ENCODE data around the gene GABRA5.

Gene GABRA5

GRCh38 chr15:26928051-26928450 lies 61.2 kb downstream of the GABRA5 start:
- no peak for DNase-seq (ENCODE audit: low spot score)

GRCh38 chr15:26929588-26929987 lies 62.7 kb downstream of the GABRA5 start:
- DNase-seq (ENCODE audit: low spot score) = no peak

- no peak for DNase-seq (ENCODE audit: low spot score)
Measured at GRCh38 chr15:26934848-26935247, 68.0 kb downstream of the GABRA5 start.

GRCh38 chr15:26935322-26935721 lies 68.5 kb downstream of the GABRA5 start:
- DNase-seq (ENCODE audit: low spot score) = no peak

DNA sequence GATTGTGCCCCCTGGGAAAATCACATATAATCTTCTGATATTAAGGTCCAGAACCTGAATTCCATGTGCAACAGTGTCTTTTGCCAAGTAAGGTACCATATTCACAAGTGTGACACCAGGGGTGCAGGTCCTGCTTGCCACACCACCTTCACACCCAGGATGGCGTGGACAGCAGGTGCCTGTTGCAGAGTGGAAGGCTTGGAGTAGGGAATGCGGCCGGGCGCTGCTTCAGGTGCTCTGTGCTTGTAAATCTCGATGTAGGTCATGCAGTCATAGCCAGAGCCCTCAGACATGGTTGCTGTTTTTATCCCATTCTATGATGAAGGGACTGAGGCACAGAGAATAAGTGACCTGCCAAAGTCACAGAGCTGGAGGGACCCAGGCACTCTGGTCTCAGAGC lies 69.6 kb downstream of the GABRA5 start:
- no peak for DNase-seq (ENCODE audit: low spot score)

DNA sequence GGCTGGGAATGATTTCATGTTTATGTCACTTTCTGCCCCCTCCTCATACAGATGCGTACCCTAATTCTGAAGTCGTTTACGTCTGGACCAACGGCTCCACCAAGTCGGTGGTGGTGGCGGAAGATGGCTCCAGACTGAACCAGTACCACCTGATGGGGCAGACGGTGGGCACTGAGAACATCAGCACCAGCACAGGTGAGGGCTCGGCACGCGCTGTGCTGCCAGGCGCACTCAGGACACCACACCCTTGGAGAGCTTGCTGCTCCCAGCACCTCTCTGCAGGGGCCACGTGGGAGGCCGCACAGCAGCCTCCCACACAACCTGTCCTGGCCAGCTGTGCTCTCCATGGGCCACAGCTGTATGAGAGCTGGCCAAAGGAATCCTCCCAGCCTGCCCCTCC lies 70.3 kb downstream of the GABRA5 start:
- DNase-seq (ENCODE audit: low spot score) = no peak

DNA sequence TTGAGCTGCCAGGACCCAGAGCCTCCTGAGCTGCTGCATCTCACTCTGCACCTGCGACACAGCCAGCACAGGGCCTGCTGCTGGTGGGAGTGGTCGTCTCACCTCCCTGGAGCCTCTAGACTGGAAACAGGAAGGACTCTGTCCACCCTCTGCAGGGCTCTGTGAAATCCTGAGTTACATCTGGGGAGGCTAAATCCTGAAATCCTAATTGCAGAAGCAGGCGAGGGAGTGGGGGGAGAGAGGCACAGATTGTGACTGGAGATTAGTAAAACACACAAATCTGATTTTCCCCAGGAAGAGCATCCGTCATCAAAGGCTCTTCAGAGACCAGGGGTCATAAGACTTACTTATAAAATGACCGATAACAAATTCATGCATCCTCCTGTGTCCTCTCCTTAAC lies 72.5 kb downstream of the GABRA5 start:
- DNase-seq (ENCODE audit: low spot score) = no peak

GRCh38 chr15:26941489-26941888 lies 74.6 kb downstream of the GABRA5 start:
- DNase-seq (ENCODE audit: low spot score) = no peak

- DNase-seq (ENCODE audit: low spot score) = no peak
Measured at GRCh38 chr15:26943866-26944265, 77.0 kb downstream of the GABRA5 start.

DNA sequence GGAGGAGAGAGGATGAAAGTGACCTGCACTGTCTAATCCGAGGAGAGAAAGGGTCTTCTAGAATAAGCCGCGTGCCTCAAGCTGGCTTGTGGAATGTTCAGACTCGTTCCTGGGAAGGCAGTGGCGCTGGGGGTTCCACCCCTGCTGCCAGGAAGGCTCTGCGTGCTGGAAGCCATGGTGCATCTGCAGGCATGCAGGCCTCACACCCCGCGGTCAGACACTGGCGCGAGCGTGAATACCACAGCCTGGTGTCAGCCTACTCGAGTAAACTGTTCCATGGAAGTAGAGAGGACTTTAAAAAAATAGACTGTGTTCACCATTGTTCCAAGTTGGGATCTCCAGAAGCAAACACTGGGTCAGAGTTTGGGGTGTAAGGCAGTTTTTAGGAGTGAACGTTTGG lies 78.2 kb downstream of the GABRA5 start:
- no peak for DNase-seq (ENCODE audit: low spot score)

DNA sequence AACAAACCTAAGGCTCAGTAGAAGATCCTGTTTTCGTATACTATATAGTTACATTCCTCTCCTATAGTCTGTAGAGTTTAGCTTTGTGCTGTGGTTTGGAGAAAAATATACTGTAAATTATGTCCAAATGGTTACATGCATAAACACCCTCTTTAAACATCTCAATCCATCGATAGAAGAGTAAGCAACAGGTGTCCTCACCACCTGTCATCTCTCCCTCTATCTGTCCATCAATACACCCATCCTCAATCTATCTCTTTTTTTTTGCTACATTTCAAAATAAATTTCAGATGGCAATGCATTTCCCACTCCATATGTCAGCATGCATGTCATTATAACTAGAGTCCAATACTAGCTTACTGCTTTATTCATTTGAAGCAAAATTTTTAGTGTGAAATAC lies 83.1 kb downstream of the GABRA5 start:
- DNase-seq (ENCODE audit: low spot score) = no peak

DNA sequence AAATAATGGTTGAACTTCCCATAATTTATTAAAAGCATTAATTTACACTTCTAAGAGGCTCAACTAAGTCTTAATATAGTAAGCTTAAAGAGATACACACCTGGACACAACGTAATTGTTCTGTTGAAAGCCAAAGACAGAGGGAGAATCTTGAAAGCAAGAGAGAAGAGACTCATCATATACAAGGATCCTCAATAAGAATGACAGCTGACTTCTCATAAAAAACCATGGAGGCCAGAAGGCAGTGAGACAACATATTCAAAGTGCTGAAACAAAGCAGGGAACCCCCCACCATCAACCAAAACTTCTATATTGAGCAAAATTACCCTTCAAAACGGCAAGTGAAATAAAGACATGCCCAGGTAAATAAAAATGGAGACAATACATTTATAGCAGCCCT lies 87.5 kb downstream of the GABRA5 start:
- no peak for DNase-seq (ENCODE audit: low spot score)

GRCh38 chr15:26967719-26968269 lies 100.9 kb downstream of the GABRA5 start:
- DNase-seq (ENCODE audit: low spot score) = peak; percentile 74

GRCh38 chr15:26968806-26969205 lies 101.9 kb downstream of the GABRA5 start:
- DNase-seq (ENCODE audit: low spot score) = no peak

- DNase-seq (ENCODE audit: low spot score) = no peak
Measured at GRCh38 chr15:26970712-26971210, 103.9 kb downstream of the GABRA5 start, which contains the start of gene GABRG3. Gene GABRG3, plus strand, starts transcription at chr15:26971181.

- DNase-seq (ENCODE audit: low spot score) = no peak
Measured at GRCh38 chr15:26971271-26972018, 104.6 kb downstream of the GABRA5 start.

GRCh38 chr15:26972636-26973035 lies 105.8 kb downstream of the GABRA5 start:
- no peak for DNase-seq (ENCODE audit: low spot score)

DNA sequence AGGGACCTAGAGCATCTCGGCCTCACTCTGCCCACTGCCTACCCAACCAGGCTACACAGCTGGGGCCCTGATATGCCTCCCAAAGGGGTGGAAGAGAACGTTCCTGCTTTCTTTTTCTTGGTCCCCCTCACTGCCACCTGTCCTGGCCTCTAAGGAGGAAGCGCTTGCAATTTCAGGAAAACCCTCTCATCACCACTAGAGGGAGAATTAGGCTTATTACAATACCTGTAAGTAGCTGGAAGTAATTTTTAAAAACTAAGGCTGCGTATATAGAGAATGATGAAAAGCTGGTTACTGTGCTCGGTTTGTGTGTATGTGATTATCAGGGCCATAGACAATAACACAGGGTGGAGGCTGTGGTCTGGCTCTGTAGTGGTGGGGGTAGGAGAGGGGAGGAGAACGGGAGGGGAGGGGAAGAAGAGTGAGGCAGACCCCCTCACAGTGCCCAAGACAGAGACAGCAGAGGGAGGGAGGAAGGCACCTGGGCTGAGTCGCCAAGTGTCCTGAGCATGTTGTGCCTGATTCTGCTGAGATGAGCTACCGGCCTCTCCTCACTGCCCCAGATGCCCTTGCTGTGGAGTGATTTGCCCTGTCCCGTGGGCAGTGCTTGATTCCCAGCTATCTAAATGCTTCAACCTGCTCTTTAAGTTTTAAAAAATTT lies 107.4 kb downstream of the GABRA5 start:
- DNase-seq (ENCODE audit: low spot score) = no peak

GRCh38 chr15:26981492-26981891 lies 114.6 kb downstream of the GABRA5 start:
- no peak for DNase-seq (ENCODE audit: low spot score)

DNA sequence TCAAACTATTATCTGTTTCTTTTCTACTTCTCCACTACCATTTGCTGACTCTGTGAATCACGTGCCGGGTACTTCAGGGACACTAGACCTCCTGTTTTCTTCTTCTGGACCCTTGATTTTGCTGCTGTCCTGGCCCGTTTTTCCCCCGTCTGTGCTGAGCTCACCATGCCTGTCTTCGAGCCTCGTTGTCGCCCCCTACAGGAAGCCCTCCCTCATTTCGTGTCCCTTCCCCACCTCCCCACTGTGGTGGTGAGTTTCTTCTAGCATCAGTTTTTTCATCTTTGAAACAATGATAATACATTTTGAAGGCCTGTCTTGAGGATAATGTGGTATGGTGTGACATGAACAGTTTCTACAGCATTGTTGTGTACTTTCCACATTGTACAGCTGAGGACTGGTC lies 117.0 kb downstream of the GABRA5 start:
- no peak for DNase-seq (ENCODE audit: low spot score)

DNA sequence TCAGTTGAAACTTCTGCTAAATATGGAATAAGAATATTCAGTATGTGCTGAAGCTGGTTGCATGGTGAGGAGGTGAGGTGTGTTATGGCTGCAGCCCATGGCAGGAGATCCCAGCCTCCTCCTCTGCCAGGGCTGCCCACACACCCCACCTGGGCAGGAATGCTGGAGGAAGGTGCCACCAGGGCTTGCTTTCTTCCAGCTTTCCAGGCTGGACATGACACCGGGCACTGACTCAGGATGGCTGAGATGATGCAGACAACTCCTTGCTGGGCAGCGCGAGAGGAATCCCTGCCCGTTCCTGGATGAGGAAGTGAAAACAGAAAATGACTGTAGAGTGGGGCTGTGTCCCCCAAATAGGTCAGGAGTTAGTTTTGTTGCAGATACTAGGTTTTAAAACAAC lies 118.2 kb downstream of the GABRA5 start:
- no peak for DNase-seq (ENCODE audit: low spot score)

DNA sequence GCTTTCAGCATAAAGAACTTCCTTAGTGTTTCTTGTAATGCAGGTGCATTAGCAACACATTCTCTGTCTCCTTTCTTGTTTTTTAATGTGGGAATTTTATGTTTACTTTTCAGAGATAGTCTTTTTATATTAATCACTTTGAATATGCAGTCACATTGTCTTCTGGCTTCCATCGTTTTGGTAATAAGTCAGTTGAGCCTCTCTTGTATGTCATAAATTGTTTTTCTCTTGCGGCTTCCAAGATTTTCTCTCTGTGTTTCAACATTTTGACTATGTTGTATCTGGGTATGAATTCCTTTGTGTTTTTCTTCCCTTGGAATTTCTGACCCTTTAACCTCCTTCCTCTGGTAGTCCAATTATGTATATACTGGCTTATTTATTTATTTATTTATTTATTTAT lies 129.4 kb downstream of the GABRA5 start:
- no peak for DNase-seq (ENCODE audit: low spot score)
